GM12873 (cell line): Measurements from ENCODE around the gene LRRC2.

Experiments
- TF ChIP-seq, protein P1 (sequence below): IDR thresholded peaks from 2 replicates; pipeline ENCODE4 v1.5.1; 2012; ENCODE audit warnings: low read depth, mild to moderate bottlenecking, moderate library complexity, low read length, control low read depth; ENCODE audit not compliant: insufficient read depth; ENCODE audit errors: missing control alignments

The LRRC2 gene

DNA sequence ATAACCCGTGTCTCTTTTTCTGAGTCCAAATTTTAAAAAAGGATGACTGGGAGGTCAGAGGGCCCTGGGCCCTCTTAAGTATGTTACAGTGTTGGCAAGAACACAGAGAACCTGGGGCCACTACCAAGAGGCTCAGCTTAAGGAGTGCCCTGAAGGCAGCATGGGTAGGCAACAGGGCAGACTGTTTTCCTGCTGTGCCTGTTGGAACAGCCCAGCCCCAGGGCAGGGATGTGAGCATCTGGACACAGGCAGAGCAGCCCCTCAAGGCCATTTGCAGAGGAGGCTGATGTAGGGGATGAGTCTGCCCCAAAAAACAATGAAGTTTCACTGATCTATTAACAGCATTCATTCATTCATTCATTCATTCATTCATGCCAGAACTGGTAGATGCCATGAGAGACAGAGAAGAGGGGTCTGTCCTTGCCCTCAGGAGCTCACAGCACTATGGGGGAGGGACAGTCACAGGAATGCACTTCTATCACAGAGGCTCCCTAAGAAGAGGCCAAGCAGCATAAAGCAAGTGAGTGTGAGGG lies 99.2 kb downstream of the LRRC2 start:
- TF ChIP-seq, protein P1, sequence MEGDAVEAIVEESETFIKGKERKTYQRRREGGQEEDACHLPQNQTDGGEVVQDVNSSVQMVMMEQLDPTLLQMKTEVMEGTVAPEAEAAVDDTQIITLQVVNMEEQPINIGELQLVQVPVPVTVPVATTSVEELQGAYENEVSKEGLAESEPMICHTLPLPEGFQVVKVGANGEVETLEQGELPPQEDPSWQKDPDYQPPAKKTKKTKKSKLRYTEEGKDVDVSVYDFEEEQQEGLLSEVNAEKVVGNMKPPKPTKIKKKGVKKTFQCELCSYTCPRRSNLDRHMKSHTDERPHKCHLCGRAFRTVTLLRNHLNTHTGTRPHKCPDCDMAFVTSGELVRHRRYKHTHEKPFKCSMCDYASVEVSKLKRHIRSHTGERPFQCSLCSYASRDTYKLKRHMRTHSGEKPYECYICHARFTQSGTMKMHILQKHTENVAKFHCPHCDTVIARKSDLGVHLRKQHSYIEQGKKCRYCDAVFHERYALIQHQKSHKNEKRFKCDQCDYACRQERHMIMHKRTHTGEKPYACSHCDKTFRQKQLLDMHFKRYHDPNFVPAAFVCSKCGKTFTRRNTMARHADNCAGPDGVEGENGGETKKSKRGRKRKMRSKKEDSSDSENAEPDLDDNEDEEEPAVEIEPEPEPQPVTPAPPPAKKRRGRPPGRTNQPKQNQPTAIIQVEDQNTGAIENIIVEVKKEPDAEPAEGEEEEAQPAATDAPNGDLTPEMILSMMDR: no peak

DNA sequence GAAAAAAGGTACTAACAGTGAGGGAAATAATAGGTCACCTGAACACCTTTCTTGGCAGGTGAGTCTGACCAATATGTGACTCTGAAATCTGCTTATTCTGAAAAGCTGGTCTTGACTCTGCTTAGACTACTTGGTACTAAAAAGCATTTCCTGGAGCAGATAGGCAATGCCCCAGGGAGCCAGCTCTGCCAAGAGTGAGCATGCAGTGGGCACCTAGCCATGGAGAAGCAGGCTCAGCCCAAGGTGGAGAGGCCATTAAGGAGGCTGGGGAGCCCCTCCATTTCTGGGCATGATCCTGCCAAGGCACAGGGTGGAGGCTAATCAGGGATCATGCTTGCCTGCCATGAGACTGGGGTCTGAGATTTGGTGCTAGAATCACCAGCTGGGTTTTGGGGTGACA lies 99.8 kb downstream of the LRRC2 start:
- TF ChIP-seq, protein P1: no peak
